Nucleus accumbens (tissue), 56 donors: ENCODE measurements around the gene RNF40.

Source experiments
- DNase-seq, 56 donors: peaks; one replicate each; lab custom pipeline; 2025; lab: John Stamatoyannopoulos, UW

Gene RNF40

DNA sequence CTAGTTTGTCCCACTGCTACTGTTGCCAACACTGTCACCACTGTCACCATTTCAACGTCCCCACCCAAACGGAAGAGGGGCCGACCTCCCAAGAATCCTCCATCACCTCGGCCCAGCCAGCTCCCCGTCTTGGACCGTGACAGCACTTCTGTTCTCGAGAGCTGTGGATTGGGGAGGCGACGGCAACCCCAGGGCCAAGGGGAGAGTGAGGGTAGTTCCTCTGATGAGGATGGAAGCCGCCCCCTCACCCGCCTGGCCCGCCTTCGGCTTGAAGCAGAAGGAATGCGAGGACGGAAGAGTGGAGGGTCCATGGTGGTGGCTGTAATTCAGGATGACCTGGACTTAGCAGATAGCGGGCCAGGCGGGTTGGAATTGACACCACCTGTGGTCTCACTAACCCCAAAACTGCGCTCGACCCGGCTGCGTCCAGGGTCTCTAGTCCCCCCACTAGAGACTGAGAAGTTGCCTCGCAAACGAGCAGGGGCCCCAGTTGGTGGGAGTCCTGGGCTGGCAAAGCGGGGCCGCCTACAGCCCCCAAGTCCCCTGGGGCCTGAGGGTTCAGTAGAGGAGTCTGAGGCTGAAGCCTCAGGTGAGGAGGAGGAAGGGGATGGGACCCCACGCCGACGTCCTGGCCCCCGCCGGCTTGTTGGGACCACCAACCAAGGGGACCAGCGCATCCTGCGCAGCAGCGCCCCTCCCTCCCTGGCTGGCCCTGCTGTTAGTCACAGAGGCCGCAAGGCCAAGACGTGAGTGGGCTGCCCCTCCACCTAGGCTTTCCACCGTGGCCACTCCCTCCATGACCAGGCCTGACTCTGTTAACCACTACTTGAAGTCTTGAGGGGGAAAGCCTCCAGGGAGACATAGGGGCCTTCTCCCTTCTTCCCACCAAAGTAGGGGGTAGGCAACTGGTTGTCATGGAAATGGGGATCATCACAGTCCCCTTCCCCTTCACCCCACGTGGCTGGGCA is 22.9 kb upstream of the RNF40 start:
- no peak for DNase-seq

DNA sequence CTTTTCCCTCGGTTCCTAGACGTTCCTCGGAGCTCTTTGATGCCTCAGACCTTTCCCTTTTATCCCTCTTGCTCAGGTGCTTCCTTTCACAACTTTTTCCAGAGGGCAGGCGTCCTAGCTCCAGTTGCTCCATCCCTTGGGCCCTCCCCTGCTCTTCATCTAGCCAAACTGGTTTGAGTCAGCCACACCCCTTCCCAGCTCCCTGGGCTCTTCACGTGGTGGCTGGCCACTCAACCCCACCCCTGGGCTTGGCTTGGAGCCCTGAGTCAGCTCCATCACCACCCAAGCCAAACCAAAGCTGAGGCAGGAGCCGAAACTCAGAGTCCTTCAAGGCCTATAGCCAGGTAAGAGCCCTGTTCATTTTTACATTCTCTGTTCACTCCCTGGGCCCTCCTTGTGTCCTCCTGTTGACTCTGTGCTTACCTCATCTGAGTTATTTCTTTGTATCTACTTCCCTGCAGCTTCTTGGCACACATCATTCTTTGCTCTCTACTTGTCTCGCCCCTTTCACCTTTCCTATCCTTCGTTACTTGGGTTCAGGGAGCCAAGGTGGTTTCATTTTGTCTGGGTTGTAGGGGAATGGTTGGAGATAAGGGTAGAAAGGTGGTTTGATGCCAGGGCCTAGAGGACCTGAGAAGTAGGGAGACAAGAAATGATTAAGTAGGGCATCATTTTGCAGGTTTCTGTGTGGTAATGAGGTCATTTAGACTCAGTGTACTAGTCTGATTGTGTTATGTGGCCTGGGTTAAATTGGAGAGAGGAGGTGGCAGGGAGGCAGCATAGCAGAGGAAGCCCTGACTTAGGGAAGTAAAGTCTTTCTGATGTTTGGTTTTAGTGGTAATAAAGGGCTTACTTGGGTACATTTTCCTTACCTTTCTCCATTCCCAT is 21.5 kb upstream of the RNF40 start:
- peak in 2 of 56 donors; percentile 6 to 26 for DNase-seq

DNA sequence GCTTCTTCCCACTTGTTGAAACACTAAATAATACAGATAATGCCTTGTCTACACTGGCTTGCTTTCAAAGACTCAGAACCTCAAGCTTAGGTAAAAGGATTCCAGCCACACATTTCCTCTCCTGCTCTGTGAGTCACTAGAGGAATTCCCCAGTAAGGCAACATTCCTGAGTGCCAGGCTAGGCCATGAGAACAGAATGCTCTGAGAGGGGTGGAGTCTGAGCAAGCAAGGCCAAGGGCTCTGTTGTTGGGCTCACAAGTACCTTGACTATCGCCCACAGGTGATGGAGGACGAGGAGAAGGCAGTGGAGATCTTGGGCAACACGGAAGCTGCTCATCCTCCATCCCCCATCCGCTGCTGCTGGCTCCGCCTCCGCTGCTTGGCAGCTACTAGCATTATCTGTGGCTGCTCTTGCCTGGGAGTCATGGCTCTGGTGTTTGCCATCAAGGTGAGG is 20.6 kb upstream of the RNF40 start:
- no peak for DNase-seq

DNA sequence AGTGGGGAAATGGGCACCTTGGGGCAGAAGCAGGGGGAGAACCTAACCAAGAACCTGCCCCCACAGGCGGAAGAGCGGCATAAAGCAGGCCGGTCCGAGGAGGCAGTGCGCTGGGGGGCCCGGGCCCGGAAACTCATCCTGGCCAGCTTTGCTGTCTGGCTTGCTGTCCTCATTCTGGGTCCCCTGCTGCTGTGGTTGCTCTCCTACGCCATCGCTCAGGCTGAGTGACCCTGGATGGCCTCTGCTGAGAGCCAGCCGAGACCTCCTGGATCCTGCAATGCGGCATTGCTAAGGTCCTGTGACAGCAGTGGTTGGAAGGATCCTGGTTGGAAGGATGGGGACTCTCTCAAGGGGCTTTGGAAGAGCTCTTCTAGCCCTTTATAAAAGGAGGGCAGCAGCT is 18.4 kb upstream of the RNF40 start:
- DNase-seq, result no peak

DNA sequence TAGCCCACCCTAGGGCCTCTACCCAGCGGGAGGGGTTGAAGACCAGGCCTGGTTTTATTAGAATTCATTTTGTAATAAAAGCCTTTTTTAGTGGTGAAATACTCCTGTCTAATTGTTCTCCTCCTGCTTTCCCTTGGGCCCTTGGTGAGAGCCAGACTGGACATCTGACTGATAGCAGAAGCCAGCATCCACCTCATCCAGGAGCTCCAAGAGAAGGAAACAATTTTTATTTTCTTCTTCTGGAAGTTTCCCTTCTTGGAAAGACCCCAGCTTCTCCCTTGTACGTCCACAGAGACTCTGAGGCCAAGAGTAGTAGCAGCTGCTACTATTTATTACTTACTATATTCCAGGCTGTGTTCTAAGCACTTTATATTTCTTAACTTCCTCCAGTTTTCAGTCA is 17.9 kb upstream of the RNF40 start:
- DNase-seq, result no peak

DNA sequence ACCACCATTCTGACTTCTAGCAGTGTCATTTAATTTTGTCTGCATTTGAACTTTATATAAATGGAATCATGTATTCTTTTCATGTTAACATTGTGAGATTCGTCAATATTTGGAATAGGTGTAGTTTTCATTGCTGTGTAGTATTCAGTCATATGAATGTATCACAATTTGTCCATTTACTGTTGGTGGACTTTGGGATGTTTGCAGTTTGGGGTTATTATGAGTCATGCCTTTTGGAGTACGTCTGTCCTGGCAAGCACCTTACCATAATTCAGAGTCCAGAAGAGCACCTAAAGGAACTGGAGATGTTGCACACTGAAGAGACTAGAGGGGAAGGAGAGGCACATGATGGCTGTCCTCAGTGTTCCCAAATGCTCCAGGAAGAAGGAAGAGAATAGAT is 17.0 kb upstream of the RNF40 start:
- no peak for DNase-seq

DNA sequence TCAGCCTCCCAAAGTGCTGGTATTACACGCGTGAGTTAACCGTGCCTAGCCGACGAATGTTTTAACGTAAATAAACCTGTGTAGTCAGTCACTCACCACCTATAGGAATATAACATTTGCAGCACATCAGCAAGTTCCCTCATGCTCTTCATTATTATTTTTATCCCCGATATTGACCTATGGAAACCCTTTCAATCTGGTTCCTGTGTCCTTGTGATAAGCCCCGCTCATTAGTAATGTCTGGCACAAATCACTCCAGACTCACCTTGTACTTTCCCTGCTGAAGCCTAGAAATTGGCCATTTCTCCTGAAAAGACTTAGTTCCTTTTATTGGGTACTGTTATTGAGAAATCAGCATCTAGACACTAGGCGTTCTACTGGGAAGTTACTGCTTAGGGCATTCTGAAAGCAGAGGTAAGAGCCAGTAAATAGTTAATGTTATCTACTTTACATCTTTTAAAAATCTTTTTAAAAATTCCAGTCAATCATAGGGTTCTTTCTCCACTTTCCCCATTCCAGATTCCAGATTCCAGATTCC is 15.4 kb upstream of the RNF40 start:
- DNase-seq, result no peak

DNA sequence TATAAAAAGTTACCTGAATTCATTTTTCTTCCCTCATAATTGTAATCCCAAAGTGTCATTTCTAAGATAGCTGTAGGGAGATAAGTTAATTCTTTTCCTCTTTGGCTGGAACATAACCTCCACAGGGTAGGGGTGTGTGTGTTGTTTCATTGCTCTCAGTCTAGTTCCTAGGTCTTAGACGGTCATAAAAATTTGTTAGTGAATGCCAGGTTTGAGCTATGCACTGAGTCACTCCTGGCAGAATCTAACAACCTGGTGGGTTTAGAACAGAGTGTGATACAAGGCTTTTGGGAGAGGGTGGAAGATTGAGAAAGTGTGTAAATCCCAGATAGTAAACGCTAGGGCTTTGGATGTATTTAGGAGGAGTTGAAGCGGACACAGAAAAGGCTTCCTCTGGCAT is 14.8 kb upstream of the RNF40 start:
- DNase-seq, result no peak

DNA sequence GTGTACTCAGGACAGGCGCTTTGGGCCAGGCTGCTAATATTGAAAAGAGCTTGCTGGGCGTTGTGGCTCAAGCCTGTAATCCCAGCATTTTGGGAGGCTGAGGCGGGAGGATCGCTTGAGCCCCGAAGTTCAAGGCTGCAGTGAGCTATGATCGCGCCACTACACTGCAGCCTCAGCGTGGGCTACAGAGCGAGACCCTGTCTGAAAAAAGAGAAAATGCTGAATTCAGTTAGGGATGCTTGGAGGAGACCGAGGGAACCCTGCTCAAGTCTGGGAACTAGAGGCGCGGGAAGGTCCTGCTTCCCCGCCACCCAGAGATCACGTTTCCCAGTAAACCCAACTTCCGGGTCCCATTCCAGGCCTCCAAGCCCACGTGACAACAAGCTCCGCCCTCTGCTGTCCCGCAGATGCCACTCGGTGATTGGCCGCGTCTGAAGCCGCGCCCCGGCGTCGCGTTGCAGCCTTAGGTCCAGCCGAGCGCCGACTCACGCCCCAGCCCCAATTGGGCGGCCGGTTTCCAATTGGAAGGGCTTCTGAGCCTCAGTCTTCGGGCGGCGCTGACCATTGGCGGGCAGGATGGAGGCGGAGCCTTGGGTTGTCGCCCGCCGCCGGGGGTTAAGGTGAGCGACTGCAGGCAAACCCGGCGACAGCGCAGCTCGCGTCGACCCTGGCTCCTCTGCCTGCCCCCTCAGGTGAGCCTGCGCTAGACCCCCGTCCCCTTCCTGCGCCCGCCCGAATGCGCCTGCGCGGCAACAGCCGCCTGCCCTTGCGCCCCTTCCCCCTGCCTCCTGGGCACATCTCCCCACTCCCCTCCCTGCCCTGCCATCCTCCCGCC is 14.1 kb upstream of the RNF40 start, which contains the start of gene PHKG2:
TSS of gene PHKG2 (plus strand) at position 627 of the 835 bp plus-strand sequence. CDS start 396 bp downstream, outside the sequence.
- peak; percentile 86 to 99 (median 98) for DNase-seq

DNA sequence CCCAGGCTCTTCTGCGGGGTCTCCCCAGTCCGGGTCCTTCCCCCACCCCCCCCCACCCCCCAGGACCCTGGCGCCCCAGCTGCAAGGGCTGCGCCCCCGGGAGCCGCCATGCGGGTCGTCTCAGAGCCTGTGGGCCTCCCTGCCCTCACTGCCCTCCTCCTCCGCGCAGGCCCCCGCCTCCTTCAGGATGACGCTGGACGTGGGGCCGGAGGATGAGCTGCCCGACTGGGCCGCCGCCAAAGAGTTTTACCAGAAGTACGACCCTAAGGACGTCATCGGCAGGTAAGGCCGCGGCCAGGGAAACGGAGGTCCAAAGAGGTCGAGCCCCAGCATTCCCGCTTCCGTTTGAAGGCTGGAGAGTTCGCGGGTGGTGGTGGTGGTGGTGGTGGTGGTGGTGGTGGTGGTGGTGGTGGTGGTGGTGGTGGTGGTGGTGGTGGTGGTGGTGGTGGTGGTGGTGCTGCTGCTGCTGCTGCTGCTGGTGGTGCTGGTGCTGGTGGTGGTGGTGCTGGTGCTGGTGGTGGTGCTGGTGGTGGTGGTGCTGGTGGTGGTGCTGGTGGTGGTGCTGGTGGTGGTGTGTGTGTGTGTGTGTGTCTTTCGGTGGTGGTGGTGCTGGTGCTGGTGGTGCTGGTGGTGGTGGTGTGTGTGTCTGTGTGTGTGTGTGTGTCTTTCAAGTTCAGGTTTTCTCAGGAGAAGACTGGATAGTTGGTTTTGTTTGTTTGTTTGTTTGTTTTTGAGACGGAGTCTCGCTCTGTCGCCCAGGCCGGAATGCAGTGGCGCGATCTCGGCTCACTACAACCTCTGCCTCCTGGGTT is 13.3 kb upstream of the RNF40 start:
- DNase-seq, result peak in 3 of 56 donors; percentile 53 to 57 (median 54)

DNA sequence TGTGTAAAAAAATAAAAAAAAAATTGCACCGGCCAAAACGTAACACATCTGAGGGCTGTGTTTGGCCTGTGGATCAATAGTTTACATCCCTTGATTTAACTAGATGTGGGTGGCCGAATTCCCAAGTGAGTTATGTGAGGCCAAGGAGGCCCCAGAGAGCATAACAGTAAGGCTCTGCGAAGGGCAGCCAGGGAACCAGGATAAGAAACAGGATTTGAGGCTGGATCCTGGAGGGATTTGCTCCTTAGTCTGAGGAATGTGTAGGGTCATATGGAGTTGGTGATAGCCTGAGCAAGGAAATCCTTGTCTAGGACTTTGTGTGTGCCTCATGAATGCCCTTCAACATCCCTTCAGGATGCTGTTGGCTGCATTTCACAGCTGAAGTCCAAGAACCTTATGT is 11.9 kb upstream of the RNF40 start:
- DNase-seq, result no peak

DNA sequence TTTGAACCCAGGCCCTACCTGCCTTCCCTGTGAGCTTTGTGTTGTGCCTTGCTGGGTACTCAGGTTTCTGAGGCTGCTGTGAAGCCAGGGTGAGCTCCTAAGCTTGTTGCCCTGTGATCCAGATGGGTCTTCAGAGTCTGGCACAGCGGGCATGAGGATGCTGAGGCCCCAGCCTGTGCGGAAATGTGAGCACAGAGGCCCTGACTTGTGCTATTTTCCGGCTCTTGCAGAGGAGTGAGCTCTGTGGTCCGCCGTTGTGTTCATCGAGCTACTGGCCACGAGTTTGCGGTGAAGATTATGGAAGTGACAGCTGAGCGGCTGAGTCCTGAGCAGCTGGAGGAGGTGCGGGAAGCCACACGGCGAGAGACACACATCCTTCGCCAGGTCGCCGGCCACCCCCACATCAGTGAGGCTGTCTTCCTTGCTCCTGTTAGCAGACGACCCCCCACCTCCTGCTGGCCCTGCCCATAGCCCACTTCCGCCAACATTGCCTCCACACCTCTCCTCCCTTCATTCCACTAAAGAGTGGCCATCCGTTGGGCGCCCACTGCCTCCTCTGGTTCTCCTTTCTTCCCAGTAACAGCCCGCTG is 11.2 kb upstream of the RNF40 start:
- DNase-seq, result no peak

DNA sequence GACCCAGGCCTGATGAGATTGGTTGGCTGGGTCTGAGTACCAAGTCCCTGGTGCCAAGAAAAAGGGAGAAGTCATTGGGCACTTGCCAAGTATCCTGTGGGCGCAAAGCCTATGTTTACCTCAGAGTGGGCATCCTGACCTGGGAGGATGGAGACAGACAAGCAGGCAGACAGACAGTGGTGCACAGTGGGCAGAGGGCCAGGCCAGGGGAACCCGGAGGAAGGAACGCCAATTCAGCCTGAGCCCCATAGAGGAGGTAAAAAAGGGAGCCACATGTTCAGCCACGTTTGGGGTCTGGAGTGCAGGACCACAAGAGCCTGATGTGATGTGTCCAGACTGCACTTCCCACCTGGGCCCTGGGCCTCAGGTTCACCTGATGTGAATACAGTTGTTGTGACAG is 8.5 kb upstream of the RNF40 start:
- no peak for DNase-seq

DNA sequence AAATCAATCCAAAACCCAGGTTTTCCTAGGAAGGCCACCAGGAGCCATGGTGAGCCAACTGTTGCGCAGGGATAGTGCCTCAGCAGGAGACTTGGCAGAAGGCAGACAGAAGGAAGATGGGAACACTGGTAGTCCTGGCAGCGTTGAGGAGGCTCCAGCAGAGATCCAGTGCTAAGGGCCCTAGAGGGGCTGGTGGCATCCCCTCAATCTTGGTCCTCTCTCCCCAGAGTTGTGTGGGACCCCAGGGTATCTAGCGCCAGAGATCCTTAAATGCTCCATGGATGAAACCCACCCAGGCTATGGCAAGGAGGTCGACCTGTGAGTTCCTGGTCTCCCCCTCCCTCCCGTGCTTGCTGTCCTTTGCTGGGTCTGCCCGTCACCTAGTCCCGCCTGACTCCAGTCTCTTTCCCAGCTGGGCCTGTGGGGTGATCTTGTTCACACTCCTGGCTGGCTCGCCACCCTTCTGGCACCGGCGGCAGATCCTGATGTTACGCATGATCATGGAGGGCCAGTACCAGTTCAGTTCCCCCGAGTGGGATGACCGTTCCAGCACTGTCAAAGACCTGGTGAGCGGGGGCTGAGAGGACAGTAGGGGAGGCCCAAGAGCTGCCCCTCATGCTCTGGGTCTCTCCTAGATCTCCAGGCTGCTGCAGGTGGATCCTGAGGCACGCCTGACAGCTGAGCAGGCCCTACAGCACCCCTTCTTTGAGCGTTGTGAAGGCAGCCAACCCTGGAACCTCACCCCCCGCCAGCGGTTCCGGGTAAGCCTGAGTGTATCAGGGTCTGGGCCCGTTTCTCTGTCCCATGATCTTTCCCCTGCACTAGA is 6.0 kb upstream of the RNF40 start:
- DNase-seq, result no peak

DNA sequence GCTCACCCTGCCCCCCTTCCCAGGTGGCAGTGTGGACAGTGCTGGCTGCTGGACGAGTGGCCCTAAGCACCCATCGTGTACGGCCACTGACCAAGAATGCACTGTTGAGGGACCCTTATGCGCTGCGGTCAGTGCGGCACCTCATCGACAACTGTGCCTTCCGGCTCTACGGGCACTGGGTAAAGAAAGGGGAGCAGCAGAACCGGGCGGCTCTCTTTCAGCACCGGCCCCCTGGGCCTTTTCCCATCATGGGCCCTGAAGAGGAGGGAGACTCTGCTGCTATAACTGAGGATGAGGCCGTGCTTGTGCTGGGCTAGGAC is 5.4 kb upstream of the RNF40 start:
- no peak for DNase-seq

DNA sequence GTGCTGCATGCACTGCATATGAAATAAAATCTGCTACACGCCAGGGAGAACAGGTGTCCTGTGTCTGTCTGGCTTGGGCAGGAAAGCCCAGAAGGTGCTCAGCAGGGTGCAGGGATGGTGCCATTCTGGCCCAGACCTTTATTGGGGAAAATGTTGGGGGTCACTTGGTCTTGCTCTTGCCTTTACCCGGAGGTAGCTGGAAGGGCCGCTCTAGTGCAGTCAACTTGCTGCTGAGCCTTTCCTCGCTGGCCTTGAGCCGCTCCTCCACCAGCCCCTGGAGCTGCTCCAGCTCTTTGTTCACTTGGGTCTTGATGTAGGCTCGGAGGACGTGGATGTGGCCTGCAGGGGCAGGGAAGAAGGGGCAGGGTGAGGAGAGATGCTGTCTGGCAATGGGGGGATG is 4.8 kb upstream of the RNF40 start:
- DNase-seq, result no peak

DNA sequence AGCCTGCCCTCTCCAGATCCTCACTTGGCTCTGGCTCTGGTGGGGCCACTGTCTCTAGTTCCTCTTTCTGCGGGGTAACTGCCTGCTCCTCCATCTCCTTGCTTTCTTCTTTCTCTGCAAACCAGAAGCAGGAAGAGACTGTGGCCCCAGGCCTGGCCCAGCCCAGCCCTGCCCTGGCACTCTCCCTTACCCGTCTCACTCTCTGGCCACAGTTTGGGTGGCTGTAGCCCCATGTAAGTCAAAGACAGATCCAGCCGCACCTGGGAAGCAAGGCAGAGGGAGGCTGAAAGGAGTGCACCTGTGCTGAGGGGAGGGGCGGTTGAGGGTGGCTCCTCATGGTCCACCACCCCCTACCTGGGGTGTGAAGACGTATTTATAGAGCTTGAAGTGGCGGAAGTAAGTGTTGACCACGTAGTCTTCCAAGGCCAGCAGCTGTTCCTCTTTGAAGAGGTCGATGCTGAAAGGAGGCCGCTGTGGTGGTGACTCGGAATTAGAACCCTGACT is 3.1 kb upstream of the RNF40 start:
- DNase-seq, result peak in 4 of 56 donors; percentile 5 to 12 (median 9)
